Nephron progenitor cell (in vitro differentiated cells): ENCODE results near the gene KNDC1.

Source experiments
- DNase-seq: peaks from one replicate; pipeline ENCODE4 v3.0.0; 2021
- H3K27ac Mint-ChIP-seq: 2 replicates; pipeline ENCODE4 v1.8.0; 2021; ENCODE audit warnings: mild to moderate bottlenecking, moderate library complexity, mixed read lengths
- H3K27me3 Mint-ChIP-seq: 2 replicates; pipeline ENCODE4 v1.8.0; 2021; ENCODE audit warnings: mild to moderate bottlenecking, low read depth, mixed read lengths; ENCODE audit not compliant: poor library complexity
- H3K36me3 Mint-ChIP-seq: 2 replicates; pipeline ENCODE4 v1.8.0; 2021; ENCODE audit warnings: low read depth, mixed read lengths
- H3K4me1 Mint-ChIP-seq: 2 replicates; pipeline ENCODE4 v1.8.0; 2021; ENCODE audit warnings: mixed read lengths
- H3K4me3 Mint-ChIP-seq: 2 replicates; pipeline ENCODE4 v1.8.0; 2021; ENCODE audit warnings: mild to moderate bottlenecking, moderate library complexity, mixed read lengths
- H3K9me3 Mint-ChIP-seq: 2 replicates; pipeline ENCODE4 v1.8.0; 2021; ENCODE audit warnings: mild to moderate bottlenecking, moderate library complexity, mixed read lengths
- TF ChIP-seq, protein P1 (sequence below): fragments of 200-600 bp; sonication (generic); IDR thresholded peaks from 2 replicates; pipeline ENCODE4 v1.5.0; 2021; ENCODE audit warnings: antibody characterized with exemption

KNDC1 gene

DNA sequence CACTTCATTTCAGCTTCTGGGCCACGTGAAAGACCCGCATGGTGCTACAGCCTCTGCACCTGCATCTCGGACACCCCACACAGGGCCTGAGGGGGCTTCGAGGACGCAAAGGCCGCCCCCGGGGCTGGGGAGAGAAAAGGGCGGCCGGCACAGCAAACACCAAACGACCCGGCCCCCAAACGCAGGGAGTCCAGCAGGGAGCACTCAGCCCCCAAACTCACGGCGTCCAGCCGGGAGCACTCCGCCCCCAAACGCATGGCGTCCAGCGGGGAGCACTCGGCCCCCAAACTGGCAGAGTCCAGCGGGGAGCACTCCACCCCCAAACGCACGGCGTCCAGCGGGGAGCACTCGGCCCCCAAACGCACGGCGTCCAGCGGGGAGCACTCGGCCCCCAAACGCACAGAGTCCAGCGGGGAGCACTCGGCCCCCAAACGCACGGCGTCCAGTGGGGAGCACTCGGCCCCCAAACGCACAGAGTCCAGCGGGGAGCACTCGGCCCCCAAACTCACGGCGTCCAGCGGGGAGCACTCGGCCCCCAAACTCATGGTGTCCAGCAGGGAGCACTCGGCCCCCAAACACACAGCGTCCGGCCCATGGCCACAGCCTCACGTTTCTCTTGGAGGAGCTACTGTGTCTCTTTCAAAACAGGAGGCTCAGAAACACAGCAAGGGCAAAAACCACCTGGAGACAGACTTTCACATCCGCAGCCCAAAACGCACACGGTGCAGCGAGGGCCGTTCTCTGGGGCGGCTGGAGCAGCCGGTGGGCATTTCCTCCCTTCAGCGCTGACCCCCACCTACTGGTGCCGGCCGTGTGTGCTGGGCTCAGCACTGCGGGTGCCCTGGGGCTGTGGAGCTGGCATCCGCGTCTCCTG lies 43.0 kb downstream of the KNDC1 start:
- Mint-ChIP-seq H3K36me3 (no peaks in the 10 kb centered on the region), H3K9me3 (no peaks in the 10 kb centered on the region), H3K27me3 (peaks cover 2% of the 10 kb centered on the region), H3K4me1 (peaks cover 26% of the 10 kb centered on the region), H3K4me3 (no peak overlapping the region), H3K27ac (peak overlapping the region; percentile 75)
- no peak for DNase-seq
- TF ChIP-seq, protein P1, sequence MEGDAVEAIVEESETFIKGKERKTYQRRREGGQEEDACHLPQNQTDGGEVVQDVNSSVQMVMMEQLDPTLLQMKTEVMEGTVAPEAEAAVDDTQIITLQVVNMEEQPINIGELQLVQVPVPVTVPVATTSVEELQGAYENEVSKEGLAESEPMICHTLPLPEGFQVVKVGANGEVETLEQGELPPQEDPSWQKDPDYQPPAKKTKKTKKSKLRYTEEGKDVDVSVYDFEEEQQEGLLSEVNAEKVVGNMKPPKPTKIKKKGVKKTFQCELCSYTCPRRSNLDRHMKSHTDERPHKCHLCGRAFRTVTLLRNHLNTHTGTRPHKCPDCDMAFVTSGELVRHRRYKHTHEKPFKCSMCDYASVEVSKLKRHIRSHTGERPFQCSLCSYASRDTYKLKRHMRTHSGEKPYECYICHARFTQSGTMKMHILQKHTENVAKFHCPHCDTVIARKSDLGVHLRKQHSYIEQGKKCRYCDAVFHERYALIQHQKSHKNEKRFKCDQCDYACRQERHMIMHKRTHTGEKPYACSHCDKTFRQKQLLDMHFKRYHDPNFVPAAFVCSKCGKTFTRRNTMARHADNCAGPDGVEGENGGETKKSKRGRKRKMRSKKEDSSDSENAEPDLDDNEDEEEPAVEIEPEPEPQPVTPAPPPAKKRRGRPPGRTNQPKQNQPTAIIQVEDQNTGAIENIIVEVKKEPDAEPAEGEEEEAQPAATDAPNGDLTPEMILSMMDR = no peak

DNA sequence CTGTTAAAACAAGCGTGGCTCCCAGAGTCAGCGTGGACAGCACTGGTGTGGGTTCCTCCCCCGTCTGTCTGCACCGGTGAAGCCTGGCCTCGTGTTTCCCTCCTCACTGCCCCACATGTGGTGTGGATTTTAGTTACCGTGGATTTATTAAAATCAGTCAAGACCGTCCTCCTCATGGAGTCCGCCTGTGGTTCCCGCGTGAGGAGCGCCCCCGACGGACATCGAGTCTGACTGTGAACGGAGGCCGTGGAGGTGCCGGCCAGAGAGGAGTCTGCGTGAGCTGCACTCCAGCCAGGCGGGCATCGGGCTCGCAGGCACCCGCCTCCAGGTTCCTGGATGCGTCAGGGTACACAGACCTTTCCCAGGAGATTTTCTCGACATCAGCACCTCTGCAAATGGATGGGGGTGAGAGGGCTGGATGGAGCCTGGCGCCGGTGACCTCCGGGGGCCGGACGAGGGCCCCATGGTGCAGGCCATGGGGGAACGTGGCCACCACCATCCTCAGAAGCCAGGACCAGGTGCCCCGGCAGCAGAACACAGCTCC lies 43.7 kb downstream of the KNDC1 start:
- no peak overlapping the region for H3K4me3 Mint-ChIP-seq
- H3K36me3 Mint-ChIP-seq = no peaks in the 10 kb centered on the region
- H3K27ac Mint-ChIP-seq = peak overlapping the region; percentile 75
- no peaks in the 10 kb centered on the region for H3K9me3 Mint-ChIP-seq
- H3K4me1 Mint-ChIP-seq = peaks cover 26% of the 10 kb centered on the region
- peaks cover 2% of the 10 kb centered on the region for H3K27me3 Mint-ChIP-seq
- TF ChIP-seq, protein P1 = no peak
- DNase-seq = no peak

DNA sequence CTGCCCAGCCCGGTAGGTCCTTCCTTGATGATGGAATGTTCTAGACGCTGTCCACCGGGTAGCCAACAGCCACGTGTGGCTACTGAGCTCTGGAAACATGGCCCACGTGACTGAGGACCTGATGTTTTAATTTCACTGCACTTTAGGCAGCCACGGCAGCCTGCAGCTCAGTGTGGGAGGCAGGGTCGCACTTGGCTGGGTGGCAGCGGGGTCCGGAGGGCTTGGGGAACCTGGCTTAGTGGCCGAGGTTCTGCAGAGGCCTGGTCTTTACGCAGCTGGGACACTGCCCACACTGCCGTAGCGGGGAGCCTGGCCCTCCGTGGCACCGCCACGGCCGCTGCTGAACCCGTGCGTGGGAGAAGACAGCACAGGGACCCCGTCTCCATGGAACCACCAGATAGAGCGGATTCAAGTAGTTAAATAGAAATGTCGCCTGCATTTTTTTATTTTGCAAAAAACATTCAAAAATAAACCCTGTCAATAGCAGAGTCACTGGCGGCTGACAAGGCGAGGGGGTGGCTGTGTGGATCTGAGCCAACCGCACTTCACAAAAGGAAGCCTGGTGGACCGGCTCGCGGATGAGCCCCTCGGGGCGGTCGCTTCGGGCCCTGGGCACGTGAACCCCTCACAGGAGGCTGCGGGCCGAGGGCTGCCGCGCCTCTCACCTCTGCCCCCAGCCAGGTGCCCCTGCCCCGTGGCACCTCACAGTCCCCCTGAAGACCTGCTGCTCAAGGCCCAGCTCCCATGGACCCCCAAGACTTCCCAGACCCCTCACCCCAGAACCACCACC lies 44.4 kb downstream of the KNDC1 start:
- TF ChIP-seq, protein P1 = no peak
- no peaks in the 10 kb centered on the region for H3K9me3 Mint-ChIP-seq
- peaks cover 26% of the 10 kb centered on the region for H3K4me1 Mint-ChIP-seq
- no peaks in the 10 kb centered on the region for H3K36me3 Mint-ChIP-seq
- peaks cover 2% of the 10 kb centered on the region for H3K27me3 Mint-ChIP-seq
- DNase-seq = no peak
- H3K27ac Mint-ChIP-seq = no peak overlapping the region
- no peak overlapping the region for H3K4me3 Mint-ChIP-seq

DNA sequence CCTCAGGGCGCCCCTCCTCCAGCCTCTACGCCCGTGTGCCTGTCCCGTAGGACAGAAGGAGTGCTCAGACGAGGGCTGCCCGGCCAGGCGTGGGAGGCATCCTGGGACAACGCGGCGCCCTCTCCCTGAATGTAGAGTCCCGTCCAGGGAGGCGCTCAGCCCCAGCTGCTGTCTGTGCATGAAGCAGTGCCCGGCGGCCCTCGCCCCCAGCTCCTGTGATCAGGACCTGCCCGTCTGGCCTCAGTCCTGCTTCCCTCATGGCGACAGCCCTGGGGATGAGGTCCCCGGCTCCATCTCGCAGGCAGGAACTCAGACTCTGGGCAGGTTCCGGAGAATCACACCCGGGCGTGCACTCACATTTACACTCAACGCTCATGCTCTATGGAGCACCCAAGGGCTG lies 45.1 kb downstream of the KNDC1 start:
- H3K4me3 Mint-ChIP-seq = no peak overlapping the region
- no peak for DNase-seq
- H3K36me3 Mint-ChIP-seq = no peaks in the 10 kb centered on the region
- peaks cover 26% of the 10 kb centered on the region for H3K4me1 Mint-ChIP-seq
- no peaks in the 10 kb centered on the region for H3K27me3 Mint-ChIP-seq
- no peaks in the 10 kb centered on the region for H3K9me3 Mint-ChIP-seq
- TF ChIP-seq, protein P1 = no peak
- no peak overlapping the region for H3K27ac Mint-ChIP-seq

DNA sequence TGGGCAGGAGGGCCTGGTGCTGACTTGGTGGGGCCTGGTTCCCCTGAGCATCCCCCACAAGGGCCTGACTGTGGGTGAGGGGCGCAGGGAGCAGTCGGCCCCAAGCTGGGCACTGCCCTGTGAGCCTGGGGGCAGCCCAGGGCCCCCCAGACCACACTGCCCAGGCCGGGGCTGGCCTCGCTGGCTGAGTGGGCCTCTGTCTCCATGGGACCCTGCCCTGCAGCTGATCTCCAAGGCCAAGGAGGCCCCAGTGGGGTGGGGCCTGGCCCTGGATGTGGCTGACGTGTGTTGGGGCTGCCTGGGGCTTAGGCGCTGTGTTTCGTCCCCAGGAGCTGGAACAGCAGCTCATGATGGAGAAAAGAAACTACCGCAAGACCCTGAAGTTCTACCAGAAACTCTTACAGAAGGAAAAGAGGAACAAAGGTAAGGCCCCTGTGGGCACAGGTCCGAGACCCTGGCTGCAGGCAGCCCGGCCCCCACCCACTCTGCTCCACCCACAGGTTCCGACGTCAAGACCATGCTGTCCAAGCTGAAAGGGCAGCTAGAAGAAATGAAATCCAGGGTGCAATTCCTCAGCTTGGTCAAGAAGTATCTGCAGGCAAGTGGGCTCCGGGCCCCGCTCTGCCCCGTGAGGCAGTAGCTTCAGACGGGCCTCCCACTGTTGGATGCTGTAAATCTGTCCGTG lies 46.5 kb downstream of the KNDC1 start:
- Mint-ChIP-seq H3K4me3 (no peak overlapping the region), H3K27me3 (no peaks in the 10 kb centered on the region), H3K4me1 (peaks cover 27% of the 10 kb centered on the region), H3K9me3 (no peaks in the 10 kb centered on the region), H3K36me3 (no peaks in the 10 kb centered on the region), H3K27ac (no peak overlapping the region)
- DNase-seq = no peak
- TF ChIP-seq, protein P1 = no peak
